Measurements from ENCODE around the gene TEX19.
"Not testable (repeated sequence)": the region's sequence is repeated elsewhere in the genome, so short reads cannot be mapped to it uniquely, and the experiment has no call there.

DNA sequence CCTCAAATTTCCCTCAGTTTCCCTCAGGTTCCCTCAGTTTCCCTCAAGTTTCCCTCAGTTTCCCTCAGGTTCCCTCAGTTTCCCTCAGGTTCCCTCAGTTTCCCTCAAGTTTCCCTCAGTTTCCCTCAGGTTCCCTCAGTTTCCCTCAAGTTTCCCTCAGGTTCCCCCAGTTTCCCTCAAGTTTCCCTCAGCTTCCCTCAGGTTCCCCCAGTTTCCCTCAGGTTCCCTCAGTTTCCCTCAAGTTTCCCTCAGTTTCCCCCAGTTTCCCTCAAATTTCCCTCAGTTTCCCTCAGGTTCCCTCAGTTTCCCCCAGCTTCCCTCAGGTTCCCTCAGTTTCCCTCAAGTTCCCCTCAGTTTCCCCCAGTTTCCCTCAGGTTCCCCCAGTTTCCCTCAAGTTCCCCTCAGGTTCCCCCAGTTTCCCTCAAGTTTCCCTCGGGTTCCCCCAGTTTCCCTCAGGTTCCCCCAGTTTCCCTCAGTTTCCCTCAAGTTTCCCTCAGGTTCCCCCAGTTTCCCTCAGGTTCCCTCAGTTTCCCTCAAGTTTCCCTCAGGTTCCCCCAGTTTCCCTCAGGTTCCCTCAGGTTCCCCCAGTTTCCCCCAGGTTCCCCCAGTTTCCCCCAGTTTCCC is 516 bp downstream of the TEX19 start:
- TF ChIP-seq RARB (CRISPR knock-in tag; IDR thresholded peaks at IDR 0.05); BACH2 (CRISPR knock-in tag; IDR thresholded peaks at IDR 0.05; ENCODE audit: borderline replicate concordance); TOX (CRISPR knock-in tag; IDR thresholded peaks at IDR 0.05; ENCODE audit: borderline replicate concordance); GLIS3 (CRISPR knock-in tag; IDR thresholded peaks at IDR 0.05); ARNTL (CRISPR knock-in tag; IDR thresholded peaks at IDR 0.05; ENCODE audit: borderline replicate concordance, low read depth); CREB5 (CRISPR knock-in tag; IDR thresholded peaks at IDR 0.05; ENCODE audit: low read depth); PATZ1 (CRISPR knock-in tag; IDR thresholded peaks at IDR 0.05; ENCODE audit: borderline replicate concordance); CSDC2 (CRISPR knock-in tag; IDR thresholded peaks at IDR 0.05): not testable (repeated sequence)
- TF ChIP-seq, protein P1, sequence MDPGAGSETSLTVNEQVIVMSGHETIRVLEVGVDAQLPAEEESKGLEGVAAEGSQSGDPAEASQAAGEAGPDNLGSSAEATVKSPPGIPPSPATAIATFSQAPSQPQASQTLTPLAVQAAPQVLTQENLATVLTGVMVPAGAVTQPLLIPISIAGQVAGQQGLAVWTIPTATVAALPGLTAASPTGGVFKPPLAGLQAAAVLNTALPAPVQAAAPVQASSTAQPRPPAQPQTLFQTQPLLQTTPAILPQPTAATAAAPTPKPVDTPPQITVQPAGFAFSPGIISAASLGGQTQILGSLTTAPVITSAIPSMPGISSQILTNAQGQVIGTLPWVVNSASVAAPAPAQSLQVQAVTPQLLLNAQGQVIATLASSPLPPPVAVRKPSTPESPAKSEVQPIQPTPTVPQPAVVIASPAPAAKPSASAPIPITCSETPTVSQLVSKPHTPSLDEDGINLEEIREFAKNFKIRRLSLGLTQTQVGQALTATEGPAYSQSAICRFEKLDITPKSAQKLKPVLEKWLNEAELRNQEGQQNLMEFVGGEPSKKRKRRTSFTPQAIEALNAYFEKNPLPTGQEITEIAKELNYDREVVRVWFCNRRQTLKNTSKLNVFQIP (CRISPR knock-in tag; IDR thresholded peaks at IDR 0.05; ENCODE audit: borderline replicate concordance, low read depth): not testable (repeated sequence)

All from SK-N-SH treated with all-trans-retinoic acid at 6 μM for 48 hours (cell line).